GM12872 (cell line): ENCODE data around the gene NHERF1.

Experiments used
- CTCF ChIP-seq: IDR thresholded peaks from 3 replicates; pipeline ENCODE4 v1.5.1; 2011; ENCODE audit warnings: low read depth, mild to moderate bottlenecking, low read length, moderate library complexity; ENCODE audit not compliant: insufficient read depth

The NHERF1 gene

GRCh38 chr17:74745548-74746177, 2.8 kb upstream of the NHERF1 start:
- no peak for TF ChIP-seq CTCF

- no peak for TF ChIP-seq CTCF
Observed at GRCh38 chr17:74746376-74746775, 2.1 kb upstream of the NHERF1 start.

- no peak for TF ChIP-seq CTCF
Observed at GRCh38 chr17:74746922-74747321, 1.5 kb upstream of the NHERF1 start.

- TF ChIP-seq CTCF: no peak
Observed at GRCh38 chr17:74748279-74748528, 224 bp upstream of the NHERF1 start.

- no peak for TF ChIP-seq CTCF
Observed at GRCh38 chr17:74749279-74750038, 1.0 kb downstream of the NHERF1 start.

DNA sequence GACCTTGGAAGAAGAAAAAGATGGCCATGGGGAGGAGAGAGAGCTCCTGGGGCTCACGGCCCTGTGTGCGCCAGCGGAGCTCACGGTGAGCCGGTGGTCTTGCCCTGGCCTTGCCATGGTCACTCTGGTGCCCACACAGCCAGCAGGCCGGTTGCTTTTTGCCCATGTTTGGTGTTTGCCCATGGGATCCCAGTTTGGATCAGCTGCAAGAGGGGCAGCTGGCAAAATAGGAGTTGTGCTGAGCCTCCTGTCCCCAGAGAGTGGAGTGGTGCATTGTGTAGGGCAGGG, 1.6 kb downstream of the NHERF1 start:
- TF ChIP-seq CTCF: no peak

DNA sequence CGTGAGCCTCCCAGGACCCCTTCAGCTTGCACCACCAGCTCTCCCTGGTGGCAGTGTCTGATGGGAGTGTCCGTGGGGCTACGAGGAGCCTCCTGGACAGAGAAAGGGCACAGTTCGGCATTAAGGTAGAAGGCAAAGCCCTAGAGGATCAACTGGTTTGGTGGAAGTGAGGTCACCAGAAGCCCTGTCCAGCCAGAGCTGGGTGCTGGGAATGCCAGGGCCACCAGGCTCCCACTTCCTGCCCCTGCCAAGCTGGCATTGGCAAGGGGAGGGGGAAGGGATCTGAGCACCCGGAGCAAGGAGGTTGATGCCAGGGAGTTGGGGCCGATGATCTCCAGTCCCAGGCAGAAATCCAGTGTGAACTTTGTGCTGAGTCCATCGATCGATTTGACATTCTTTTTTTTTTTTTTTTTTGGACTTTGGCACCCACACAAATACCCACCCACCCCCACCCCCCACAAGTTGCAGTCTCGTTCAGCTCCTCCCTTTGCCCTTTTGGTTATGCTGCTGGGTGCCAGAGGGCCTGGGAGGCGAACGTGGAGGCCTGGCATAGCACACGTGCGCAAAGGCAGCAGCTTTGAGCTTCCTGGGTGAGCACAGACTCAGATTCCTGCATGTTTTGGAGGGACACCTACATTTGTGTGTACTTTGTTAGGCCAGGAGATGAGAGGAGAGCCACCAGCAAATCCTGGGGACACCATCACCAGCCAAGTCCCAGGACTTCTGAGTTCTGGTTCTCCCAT, 2.1 kb downstream of the NHERF1 start:
- TF ChIP-seq CTCF: no peak
